GM19351 (cell line): ENCODE results near the gene RPS28.
"Not testable (repeated sequence)": the region's sequence is repeated elsewhere in the genome, so short reads cannot be mapped to it uniquely, and the experiment has no call there.

Experiments used
- ATAC-seq: cut with Tn5 transposase; IDR thresholded peaks from one replicate; pipeline ENCODE4 v1.9.1; 2021; ENCODE audit warnings: mild to moderate bottlenecking, moderate library complexity; ENCODE audit not compliant: unreplicated experiment

The RPS28 gene

GRCh38 chr19:8321067-8321985, at the start of gene RPS28, which contains the start of gene NDUFA7:
Gene RPS28 (plus strand): TSS chr19:8321496. CDS start chr19:8321531, 35 bp downstream.
Gene NDUFA7 (minus strand): TSS chr19:8321375. CDS start chr19:8321358, 17 bp downstream.
- ATAC-seq, result peak; percentile 84

- not testable (repeated sequence) for ATAC-seq
Measured at GRCh38 chr19:8276508-8276907, 44.8 kb upstream of the RPS28 start.

GRCh38 chr19:8291337-8291736, 30.0 kb upstream of the RPS28 start:
- ATAC-seq, result not testable (repeated sequence)

- ATAC-seq, result no peak
Measured at GRCh38 chr19:8302357-8302691, 19.0 kb upstream of the RPS28 start.

GRCh38 chr19:8302734-8303133, 18.6 kb upstream of the RPS28 start:
- ATAC-seq, result no peak

GRCh38 chr19:8304841-8305621, 16.3 kb upstream of the RPS28 start:
- ATAC-seq, result no peak

GRCh38 chr19:8305798-8306197, 15.5 kb upstream of the RPS28 start:
- no peak for ATAC-seq

GRCh38 chr19:8306235-8307054, 14.9 kb upstream of the RPS28 start:
- ATAC-seq, result no peak

- no peak for ATAC-seq
Measured at GRCh38 chr19:8307400-8307964, 13.8 kb upstream of the RPS28 start.

- ATAC-seq, result peak; percentile 83
Measured at GRCh38 chr19:8307965-8308866, 13.1 kb upstream of the RPS28 start, which contains the start of gene CD320. Gene CD320 (minus strand): TSS chr19:8308358. CDS start chr19:8308290, 68 bp downstream.

GRCh38 chr19:8308891-8309291, 12.4 kb upstream of the RPS28 start:
- no peak for ATAC-seq

- no peak for ATAC-seq
Measured at GRCh38 chr19:8310342-8311055, 10.8 kb upstream of the RPS28 start.

GRCh38 chr19:8311461-8312260, 9.6 kb upstream of the RPS28 start:
- ATAC-seq, result no peak

GRCh38 chr19:8314981-8315640, 6.2 kb upstream of the RPS28 start:
- not testable (repeated sequence) for ATAC-seq

- ATAC-seq, result no peak
Measured at GRCh38 chr19:8316351-8317125, 4.8 kb upstream of the RPS28 start.

GRCh38 chr19:8318835-8319234, 2.5 kb upstream of the RPS28 start:
- ATAC-seq, result not testable (repeated sequence)
